HG02885 (cell line): ENCODE measurements around the gene ATAD2B.
"Not testable (repeated sequence)": the region's sequence is repeated elsewhere in the genome, so short reads cannot be mapped to it uniquely, and the experiment has no call there.

Source experiments
- ATAC-seq: cut with Tn5 transposase; IDR thresholded peaks from one replicate; pipeline ENCODE4 v1.9.1; 2021; ENCODE audit warnings: mild to moderate bottlenecking; ENCODE audit not compliant: unreplicated experiment, poor library complexity

The ATAD2B gene

GRCh38 chr2:23926750-23927571 lies at the start of gene ATAD2B:
Gene ATAD2B, minus strand, starts transcription at chr2:23927123. Its CDS starts 353 bp downstream, at chr2:23926770.
- peak; percentile 80 for ATAC-seq

DNA sequence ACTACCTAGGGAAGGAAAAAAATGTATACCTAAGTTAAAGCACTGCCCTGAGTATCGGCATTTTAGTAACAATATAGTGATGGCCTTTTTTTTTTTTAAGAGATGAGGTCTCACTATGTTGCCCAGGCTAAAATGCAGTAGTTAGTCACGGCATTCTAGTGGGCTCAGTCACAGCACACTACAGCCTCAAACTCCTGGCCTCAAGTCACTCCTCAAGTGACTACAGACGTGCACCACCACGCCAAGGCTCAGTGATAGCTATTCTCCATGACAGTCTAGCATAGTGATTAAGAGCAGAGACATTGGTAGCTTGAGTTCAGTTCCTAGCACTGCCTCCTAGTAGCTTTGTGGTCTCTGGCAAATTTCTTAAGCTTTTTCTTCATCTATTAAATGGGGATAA lies 40.9 kb upstream of the ATAD2B start:
- ATAC-seq, result no peak

DNA sequence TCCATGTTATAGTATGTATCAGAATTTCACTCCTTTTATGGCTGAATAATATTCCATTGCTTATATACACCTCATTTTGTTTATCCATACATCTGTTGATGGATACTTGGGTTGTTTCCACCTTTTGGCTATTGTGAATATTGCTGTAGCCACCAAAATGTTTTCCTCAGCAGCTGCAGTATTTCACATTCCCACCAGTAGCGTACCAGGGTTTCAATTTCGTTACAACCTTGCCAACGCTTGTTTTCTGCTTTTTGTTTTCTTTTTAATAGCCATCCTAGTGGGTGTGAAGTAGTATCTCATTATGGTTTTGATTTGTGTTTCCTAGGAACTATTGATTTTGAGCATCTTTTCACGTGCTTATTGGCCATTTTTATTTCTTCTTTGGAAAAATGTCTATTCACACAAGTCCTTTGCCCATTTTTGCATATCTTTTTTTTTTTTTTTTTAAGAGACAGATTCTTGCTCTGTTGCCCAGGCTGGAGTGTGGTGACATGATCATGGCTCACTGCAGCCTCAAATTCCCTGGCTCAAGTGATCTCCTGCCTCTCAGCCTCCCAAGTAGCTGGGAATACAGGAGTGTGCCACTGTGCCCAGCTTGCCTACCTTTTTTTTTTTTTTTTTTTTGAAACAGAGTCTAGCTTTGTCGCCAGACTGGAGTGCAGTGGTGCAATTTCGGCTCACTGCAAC lies 27.5 kb upstream of the ATAD2B start:
- no peak for ATAC-seq

DNA sequence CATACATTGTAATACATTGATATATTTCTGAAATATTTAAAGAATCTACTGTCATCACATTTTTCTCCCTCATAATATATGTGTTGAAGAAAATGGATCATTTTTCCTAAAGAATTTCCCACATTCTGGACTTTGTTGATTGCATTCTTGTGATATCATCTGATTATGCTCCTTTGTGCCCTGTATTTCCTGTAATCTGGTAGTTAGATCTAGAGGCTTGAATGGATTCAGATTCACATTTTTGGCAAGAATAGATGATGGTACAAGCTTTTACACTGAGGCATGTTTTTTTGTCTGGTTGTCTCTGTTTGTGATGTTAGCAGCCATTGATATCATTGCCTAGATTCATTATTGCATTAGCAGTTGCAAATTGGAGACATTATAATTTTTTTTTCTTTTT lies 26.7 kb upstream of the ATAD2B start:
- ATAC-seq, result no peak

- not testable (repeated sequence) for ATAC-seq
These were observed 25.6 kb upstream of the ATAD2B start for GRCh38 chr2:23952558-23952957.

DNA sequence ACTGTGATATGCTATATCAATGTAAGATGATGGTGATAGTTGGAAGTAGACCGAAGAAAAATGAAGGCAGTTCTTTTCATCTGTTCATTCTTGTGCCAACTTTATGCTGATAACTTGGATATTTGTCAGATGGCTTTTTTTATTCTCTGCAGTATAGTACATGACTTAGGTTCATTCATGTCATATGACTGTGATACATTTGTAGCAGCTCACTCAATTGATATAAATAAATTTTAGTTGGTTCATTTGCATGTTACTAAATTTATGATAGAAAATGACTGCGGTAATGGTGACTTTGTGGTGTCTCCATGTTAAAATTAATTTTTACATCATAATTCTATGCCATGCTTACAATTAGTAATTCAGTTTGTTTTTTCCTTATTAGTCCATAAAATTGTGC lies 20.4 kb upstream of the ATAD2B start:
- no peak for ATAC-seq

GRCh38 chr2:23944976-23945375 lies 18.1 kb upstream of the ATAD2B start:
- ATAC-seq, result no peak

DNA sequence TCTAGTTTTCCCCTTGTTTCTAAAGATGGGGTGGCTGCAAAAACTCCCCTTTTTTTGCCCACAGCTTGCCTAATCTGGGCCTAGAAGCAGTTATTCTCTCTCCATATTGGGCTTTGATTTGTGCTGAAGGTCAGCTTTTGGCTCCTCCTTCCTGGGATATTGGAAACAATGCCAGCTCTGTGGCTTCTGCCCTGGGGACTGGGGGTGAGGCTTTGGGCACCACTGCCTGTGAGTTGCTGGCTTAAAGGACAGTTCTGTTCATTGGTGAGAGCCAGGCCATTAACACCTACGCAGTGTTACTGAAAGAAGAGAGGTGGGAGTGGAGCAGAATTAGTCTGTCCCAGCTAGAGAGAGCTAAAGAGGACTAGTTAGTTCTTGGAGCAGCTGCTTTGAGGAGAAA lies 17.6 kb upstream of the ATAD2B start:
- no peak for ATAC-seq

- ATAC-seq, result no peak
These were observed 16.7 kb upstream of the ATAD2B start for GRCh38 chr2:23943666-23944065.

DNA sequence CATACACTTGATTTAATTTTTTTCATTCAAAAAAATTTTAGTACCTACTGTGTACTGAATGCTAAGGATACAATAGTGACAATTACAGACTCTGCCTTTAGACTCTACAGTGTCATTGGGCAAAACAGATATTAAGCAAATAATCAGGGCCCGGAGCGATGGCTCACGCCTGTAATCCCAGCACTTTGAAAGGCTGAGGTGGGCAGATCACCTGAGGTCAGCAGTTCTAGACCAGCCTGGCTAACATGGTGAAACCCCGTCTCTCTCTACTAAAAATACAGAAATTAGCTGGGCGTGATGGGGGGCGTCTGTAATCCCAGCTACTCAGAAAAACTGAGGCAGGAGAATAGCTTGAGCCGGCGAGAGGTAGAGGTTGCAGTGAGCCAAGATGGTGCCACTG lies 14.7 kb upstream of the ATAD2B start:
- no peak for ATAC-seq

GRCh38 chr2:23940718-23941620 lies 14.0 kb upstream of the ATAD2B start:
- ATAC-seq, result peak; percentile 68

- peak; percentile 83 for ATAC-seq
These were observed 13.2 kb upstream of the ATAD2B start, which contains the start of gene UBXN2A for GRCh38 chr2:23939987-23940717. Gene UBXN2A, plus strand, starts transcription at chr2:23940463. Its CDS starts 17,852 bp downstream, at chr2:23958315.

DNA sequence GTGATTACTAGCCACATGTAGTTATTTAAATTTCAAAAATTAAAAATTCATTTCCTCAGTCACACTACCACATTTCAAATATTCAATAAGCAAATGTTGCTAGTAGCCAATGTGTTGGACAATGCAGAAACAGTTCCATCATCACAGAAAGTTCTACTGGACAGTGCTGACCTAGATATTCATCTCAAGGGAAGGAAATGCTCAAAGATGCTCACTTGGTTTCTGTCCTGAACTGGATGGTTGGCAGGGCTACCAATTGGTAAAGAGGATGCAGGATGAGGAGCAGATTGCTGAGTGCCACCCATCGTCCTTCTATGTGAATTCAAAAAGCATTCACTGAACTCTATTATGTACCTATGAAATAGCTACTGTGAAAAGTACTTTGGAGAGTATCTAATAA lies 7.3 kb upstream of the ATAD2B start:
- ATAC-seq, result no peak

DNA sequence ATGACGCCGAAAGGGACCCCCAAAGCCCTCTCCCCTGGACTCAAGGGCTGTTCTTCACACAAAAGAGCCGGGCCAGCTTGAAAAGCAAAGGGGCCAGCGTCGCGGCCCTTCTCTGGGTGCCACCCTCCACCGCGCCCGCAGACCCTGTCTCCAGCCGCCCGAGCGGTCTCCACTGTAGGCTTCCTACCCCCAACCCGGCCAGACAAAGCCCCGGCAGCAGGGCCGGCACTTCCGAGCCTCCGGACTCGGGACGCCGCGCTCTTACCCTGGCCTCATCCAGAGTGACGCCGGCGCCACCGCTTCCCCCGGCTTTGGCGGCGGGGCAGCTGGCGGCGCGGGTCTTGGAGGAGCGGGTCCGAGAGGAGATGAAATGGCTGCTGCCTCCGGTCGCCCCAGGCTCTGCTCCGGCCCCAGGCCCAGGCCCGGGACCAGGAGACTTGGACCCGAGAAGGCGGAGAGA lies 603 bp downstream of the ATAD2B start:
- peak; percentile 25 for ATAC-seq

DNA sequence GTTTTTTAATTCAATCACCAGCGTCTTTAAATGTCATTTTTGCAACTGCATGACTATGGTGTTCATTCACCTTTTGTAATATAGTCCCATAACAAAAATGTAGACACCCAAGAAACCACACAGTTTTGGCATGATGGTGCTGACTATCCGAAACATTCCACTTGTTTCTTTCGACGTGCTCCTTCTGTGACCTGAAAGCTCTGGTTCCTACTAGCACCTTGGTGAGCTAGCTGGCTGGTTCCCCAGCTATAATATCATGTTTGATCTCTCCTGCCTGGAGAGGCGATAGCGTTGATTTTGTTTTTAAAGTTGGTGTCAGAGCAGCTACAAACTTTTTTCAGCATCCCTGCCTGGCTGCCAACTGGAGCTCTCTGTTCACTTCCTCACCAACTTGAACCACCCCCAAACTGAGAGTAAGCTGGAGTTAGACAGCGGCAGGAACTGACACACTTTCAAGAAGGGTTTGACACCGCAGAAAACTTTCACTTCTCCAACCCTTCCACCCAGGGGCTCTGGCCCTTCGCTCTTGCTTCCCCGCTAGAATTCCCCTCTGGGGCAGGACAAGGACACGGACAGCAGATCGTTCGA lies 1.1 kb downstream of the ATAD2B start:
- ATAC-seq, result peak; percentile 57

GRCh38 chr2:23924589-23925359 lies 2.1 kb downstream of the ATAD2B start:
- ATAC-seq, result no peak

DNA sequence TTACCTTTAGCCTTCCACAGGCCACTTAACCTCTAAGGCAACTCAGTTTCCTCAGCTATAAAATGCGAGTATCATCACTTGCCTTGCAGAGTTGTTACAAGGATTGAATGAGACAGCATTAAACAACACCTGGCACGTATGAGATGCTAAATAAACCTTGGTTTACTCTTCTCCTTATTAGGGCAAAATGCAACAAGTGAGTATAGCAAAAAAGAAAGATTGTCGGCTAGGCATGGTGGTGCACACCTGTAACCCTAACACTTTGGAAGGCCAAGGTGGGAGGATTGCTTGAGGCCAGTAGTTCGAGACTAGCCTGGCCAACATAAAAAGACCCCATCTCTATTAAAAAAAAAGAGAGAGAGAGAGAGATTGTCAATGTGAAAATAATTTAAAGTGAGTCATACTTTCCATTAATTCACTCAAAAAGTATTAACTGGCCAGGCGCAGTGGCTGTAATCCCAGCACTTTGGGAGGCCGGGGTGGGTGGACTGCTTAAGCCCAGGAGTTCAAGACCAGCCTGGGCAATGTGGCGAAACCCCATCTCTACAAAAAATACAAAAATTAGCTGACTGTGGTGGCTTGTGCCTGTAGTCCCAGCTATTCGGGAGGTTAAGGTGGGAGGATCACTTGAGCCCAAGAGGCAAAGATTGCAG lies 8.0 kb downstream of the ATAD2B start:
- ATAC-seq, result no peak

- ATAC-seq, result no peak
These were observed 10.1 kb downstream of the ATAD2B start for GRCh38 chr2:23916727-23917405.
